Chondrocyte (in vitro differentiated cells): ENCODE measurements around the gene FNDC10. TPM values are rescaled to one million over a fixed set of nuclear protein-coding genes. Genes with fewer than 3 reads are reported as not detected.
A peak's percentile ranks its signal among the peaks of the same experiment; 100 is the strongest.

Experiments used
- DNase-seq: peaks from one replicate; pipeline ENCODE4 v3.0.0; 2021; ENCODE audit warnings: mixed read lengths, low spot score
- H3K27ac Mint-ChIP-seq: one replicate; pipeline ENCODE4 v1.8.0; 2021; ENCODE audit warnings: mild to moderate bottlenecking, moderate library complexity, mixed read lengths; ENCODE audit not compliant: unreplicated experiment
- H3K27me3 Mint-ChIP-seq: 2 replicates; pipeline ENCODE4 v1.8.0; 2021; ENCODE audit warnings: low read depth, mixed read lengths
- H3K36me3 Mint-ChIP-seq: 2 replicates; pipeline ENCODE4 v1.8.0; 2021; ENCODE audit warnings: low read depth, mixed read lengths
- H3K4me1 Mint-ChIP-seq: 2 replicates; pipeline ENCODE4 v1.8.0; 2021; ENCODE audit warnings: low read depth, mild to moderate bottlenecking, mixed read lengths
- H3K4me3 Mint-ChIP-seq: one replicate; pipeline ENCODE4 v1.8.0; 2021; ENCODE audit warnings: mild to moderate bottlenecking, moderate library complexity, mixed read lengths; ENCODE audit not compliant: unreplicated experiment
- H3K9me3 Mint-ChIP-seq: 2 replicates; pipeline ENCODE4 v1.8.0; 2021; ENCODE audit warnings: low read depth, mixed read lengths
- total RNA-seq: library from RNA; stranded (reverse); gene quantifications from 3 replicates; pipeline ENCODE4 v1.2.1, GENCODE V29; 2021
- TF ChIP-seq, protein P1 (sequence below): fragments of 200-600 bp; sonication (generic); IDR thresholded peaks from 2 replicates; pipeline ENCODE4 v1.5.0; 2021; ENCODE audit warnings: antibody characterized with exemption, mild to moderate bottlenecking, moderate library complexity

Gene FNDC10
- total RNA-seq, 1 donor from 2014 or later: 24.8 TPM

DNA sequence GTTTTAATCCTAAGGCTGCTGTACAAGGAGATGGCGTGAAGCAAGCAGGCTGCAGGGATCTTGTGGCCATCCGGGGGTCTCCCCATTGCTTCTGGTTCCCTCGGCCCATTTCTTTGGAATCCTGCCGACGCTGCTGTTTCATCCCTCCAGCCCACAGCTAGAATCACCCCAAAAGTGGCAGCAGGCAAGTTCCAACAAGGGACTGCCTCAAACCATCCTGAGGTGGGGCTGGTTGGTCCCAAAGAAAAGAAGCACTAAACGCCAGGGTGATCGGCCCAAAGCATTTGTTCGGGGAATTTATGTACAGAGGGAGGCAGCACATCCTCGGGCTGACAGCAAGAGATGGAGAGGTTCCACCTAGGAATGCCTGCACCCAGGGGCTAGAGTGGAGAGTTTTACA is 10.9 kb upstream of the FNDC10 start:
- H3K27ac Mint-ChIP-seq: no peak overlapping the region
- no peak overlapping the region for H3K4me3 Mint-ChIP-seq
- TF ChIP-seq, protein P1, sequence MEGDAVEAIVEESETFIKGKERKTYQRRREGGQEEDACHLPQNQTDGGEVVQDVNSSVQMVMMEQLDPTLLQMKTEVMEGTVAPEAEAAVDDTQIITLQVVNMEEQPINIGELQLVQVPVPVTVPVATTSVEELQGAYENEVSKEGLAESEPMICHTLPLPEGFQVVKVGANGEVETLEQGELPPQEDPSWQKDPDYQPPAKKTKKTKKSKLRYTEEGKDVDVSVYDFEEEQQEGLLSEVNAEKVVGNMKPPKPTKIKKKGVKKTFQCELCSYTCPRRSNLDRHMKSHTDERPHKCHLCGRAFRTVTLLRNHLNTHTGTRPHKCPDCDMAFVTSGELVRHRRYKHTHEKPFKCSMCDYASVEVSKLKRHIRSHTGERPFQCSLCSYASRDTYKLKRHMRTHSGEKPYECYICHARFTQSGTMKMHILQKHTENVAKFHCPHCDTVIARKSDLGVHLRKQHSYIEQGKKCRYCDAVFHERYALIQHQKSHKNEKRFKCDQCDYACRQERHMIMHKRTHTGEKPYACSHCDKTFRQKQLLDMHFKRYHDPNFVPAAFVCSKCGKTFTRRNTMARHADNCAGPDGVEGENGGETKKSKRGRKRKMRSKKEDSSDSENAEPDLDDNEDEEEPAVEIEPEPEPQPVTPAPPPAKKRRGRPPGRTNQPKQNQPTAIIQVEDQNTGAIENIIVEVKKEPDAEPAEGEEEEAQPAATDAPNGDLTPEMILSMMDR: no peak
- H3K4me1 Mint-ChIP-seq: peaks cover 17% of the 10 kb centered on the region
- H3K27me3 Mint-ChIP-seq: no peaks in the 10 kb centered on the region
- peaks cover 3% of the 10 kb centered on the region for H3K36me3 Mint-ChIP-seq
- H3K9me3 Mint-ChIP-seq: no peaks in the 10 kb centered on the region
- no peak for DNase-seq

DNA sequence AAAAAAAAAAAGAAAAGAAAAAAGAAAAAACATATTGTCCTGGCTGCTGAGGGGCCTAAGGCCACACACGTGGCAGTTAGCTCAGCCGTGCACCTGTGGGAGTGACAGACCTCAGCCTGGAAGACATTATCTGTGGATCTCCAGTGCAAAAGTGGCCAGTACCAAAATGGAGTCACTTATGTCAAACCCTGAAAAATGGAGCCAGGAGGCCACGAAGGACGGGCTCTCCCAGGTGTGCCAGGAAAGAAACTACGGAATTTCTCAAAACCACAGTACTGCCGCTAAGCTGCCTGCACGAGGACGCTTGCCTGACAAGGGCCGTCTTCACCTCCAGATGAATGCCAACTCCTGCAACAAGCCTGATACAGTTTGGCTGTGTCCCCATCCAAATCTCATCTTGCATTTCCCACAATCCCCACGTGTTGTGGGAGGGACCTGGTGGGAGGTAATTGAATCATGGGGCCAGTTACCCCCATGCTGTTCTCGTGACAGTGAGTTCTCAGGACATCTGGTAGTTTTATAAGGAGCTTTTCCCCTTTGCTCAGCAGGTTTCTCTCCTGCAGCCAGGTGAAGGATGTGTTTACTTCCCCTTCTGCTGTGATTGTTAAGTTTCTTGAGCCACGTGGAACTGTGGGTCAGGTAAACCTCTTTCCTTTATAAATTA is 10.0 kb upstream of the FNDC10 start:
- Mint-ChIP-seq H3K36me3 (peaks cover 3% of the 10 kb centered on the region), H3K27me3 (no peaks in the 10 kb centered on the region), H3K27ac (no peak overlapping the region), H3K4me1 (peaks cover 16% of the 10 kb centered on the region), H3K4me3 (no peak overlapping the region), H3K9me3 (no peaks in the 10 kb centered on the region)
- TF ChIP-seq, protein P1: no peak
- DNase-seq: no peak

DNA sequence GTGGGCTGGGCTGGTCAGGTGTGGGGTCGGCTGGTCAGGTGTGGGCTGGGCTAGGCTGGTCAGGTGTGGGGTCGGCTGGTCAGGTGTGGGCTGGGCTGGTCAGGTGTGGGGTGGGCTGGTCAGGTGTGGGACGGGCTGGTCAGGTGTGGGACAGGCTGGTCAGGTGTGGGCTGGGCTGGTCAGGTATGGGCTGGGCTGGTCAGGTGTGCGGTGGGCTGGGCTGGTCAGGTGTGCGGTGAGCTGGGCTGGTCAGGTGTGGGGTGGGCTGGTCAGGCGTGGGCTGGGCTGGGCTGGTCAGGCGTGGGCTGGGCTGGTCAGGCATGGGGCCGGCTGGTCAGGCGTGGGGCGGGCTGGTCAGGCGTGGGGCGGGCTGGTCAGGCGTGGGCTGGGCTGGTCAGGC is 6.3 kb upstream of the FNDC10 start:
- DNase-seq: peak; percentile 80
- TF ChIP-seq, protein P1: no peak
- Mint-ChIP-seq H3K36me3 (no peaks in the 10 kb centered on the region), H3K9me3 (no peaks in the 10 kb centered on the region), H3K4me3 (no peak overlapping the region), H3K27ac (no peak overlapping the region), H3K4me1 (no peaks in the 10 kb centered on the region), H3K27me3 (no peaks in the 10 kb centered on the region)

DNA sequence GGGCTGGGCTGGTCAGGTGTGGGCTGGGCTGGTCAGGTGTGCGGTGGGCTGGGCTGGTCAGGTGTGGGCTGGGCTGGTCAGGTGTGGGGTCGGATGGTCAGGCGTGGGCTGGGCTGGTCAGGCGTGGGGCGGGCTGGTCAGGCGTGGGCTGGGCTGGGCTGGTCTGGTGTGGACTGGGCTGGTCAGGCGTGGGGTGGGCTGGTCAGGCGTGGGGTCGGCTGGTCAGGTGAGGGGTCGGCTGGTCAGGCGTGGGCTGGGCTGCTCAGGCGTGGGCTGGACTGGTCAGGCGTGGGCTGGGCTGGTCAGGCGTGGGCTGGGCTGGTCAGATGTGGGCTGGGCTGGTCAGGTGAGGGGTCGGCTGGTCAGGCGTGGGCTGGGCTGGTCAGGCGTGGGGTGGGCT is 5.8 kb upstream of the FNDC10 start:
- DNase-seq: no peak
- Mint-ChIP-seq H3K4me3 (no peak overlapping the region), H3K9me3 (no peaks in the 10 kb centered on the region), H3K4me1 (no peaks in the 10 kb centered on the region), H3K27me3 (no peaks in the 10 kb centered on the region), H3K27ac (no peak overlapping the region), H3K36me3 (no peaks in the 10 kb centered on the region)
- TF ChIP-seq, protein P1: no peak

DNA sequence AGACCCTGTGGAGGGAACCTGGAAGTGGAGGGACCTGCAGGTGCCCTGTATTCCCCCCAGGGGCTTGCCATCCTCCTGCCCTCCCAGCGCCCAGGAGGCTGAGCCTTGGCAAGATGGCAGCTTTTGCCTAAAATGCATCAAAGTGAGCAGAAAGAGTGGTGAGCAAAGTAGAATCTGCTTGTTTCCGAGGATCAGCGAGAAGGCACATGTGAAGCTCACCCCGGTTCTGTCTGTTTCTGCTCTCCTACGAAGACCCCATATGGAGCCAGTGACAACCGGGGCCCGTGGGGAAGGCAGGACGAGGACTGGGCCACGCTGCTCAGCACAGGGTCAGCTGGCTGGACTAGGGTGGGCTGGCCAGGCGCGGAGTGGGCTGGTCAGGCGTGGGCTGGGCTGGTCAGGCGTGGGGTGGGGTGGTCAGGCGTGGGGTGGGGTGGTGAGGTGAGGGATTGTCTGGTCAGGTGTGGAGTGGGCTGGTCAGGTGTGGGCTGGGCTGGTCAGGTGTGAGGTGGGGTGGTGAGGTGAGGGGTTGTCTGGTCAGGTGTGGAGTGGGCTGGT is 5.2 kb upstream of the FNDC10 start:
- Mint-ChIP-seq H3K4me3 (no peak overlapping the region), H3K27me3 (no peaks in the 10 kb centered on the region), H3K9me3 (no peaks in the 10 kb centered on the region), H3K4me1 (no peaks in the 10 kb centered on the region), H3K27ac (no peak overlapping the region), H3K36me3 (no peaks in the 10 kb centered on the region)
- TF ChIP-seq, protein P1: no peak
- no peak for DNase-seq
